A673 (cell line): ENCODE data around the gene KRT77.

Experiments
- EZH2 ChIP-seq: fragments of 200-600 bp; sonication (generic); IDR thresholded peaks from 2 replicates; pipeline ENCODE4 v1.6.1; 2017; ENCODE audit warnings: borderline replicate concordance, low read depth, mild to moderate bottlenecking, mixed read lengths, antibody characterized with exemption, low read length; ENCODE audit not compliant: poor library complexity, severe bottlenecking
- TF ChIP-seq, protein P1 (sequence below): fragments of 300-800, 200-600 bp; sonication (generic); conservative IDR thresholded peaks from 2 replicates; pipeline ENCODE4 v1.5.1; 2017; ENCODE audit warnings: low read depth, mild to moderate bottlenecking, antibody characterized with exemption, low read length, moderate library complexity, mixed read lengths

DNA sequence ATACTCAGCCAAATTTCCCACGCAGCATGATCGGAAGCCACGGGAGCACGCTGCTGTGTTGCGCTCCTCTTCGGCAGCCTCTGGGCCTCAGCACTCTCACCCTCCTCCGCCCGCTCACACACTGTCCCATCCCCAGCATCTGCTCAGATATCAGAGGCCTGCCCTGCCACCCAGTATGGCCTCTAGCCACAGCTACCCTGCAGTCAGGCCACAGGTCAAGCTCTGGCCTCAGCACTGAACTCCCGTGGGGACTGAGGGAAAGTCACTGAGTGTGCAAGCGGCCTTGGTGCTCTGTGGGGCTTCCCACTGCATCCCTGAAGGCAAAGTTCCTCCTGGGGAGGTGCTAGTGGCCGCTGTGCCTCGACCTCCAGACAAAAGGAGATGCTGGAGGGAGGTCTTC lies 2.0 kb downstream of the KRT77 start:
- TF ChIP-seq, protein P1, sequence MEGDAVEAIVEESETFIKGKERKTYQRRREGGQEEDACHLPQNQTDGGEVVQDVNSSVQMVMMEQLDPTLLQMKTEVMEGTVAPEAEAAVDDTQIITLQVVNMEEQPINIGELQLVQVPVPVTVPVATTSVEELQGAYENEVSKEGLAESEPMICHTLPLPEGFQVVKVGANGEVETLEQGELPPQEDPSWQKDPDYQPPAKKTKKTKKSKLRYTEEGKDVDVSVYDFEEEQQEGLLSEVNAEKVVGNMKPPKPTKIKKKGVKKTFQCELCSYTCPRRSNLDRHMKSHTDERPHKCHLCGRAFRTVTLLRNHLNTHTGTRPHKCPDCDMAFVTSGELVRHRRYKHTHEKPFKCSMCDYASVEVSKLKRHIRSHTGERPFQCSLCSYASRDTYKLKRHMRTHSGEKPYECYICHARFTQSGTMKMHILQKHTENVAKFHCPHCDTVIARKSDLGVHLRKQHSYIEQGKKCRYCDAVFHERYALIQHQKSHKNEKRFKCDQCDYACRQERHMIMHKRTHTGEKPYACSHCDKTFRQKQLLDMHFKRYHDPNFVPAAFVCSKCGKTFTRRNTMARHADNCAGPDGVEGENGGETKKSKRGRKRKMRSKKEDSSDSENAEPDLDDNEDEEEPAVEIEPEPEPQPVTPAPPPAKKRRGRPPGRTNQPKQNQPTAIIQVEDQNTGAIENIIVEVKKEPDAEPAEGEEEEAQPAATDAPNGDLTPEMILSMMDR: no peak
- no peak for TF ChIP-seq EZH2
